ENCODE measurements around the gene PARP14.

The PARP14 gene

GRCh38 chr3:122773944-122774509 lies 93.4 kb downstream of the PARP14 start:
- DNase-seq = no peak

- no peak for DNase-seq
Measured at GRCh38 chr3:122774564-122774963, 93.9 kb downstream of the PARP14 start.

DNA sequence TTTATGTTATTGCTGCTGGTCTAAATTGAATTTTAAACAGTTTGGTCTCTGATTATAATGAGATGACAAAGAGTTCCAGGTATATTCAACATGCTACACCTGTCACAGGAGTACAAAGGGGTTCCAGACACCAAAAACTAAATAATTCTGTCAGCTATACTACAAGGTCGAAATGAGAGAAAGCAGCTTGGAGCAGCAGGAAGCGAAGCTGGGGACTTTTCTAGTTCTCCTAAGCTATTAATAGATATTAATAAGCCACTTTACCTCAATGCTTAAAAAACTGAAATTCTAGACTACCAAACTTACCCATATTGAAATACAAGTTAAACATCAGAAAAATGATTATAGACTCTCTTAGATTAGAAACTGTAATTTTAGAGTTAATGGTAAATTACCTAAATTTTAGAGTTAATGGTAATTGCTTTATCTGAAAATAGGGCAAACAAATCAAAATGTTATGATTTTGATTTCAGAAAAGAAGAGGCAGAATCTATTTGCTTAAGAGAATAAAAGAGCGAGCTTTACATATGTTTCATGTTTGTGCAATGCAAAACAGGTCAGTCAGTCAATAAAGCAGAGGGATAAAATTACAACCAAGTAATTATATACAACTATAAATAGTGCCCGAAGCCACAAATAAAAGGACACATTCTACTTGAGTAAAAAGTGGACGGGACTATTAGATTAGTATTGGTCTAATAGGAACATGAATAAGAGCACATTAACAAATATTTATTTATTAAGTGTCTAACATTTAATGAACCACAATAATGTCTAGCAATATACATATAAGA lies 96.2 kb downstream of the PARP14 start:
- DNase-seq = no peak

DNA sequence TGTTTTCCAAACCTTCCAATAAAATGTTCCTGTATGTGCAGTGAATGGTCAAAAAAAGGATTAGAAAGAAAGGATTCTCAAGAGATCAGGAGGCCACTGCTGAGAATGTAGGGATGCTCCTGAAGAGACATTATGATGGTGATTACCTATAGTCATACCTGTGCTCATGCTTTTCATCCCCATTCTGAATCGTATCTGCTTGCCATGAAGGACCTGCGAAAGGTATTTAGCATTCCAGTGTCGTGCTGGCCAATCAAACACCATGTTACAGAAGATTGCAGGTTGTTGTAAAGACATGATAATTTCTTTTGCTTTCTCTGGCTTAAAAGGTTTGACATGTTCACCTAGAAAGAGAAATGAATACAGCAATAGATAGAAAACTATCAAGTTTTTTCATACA lies 96.9 kb downstream of the PARP14 start:
- no peak for DNase-seq

Measured in NCI-H1105 (cell line).